Stimulated activated CD8-positive, alpha-beta memory T cell treated with anti-CD3 and anti-CD28 coated beads, Interleukin-2, amount 100 ng/mL, for 1 hour (primary cell): Measurements from ENCODE around the gene ANGPT4.

ENCODE experiments used
- DNase-seq, 2 donors: peaks; one replicate each; pipeline ENCODE4 v3.0.0-alpha.2; 2020; ENCODE audit warnings: low read depth in 2 of 2

Gene ANGPT4

DNA sequence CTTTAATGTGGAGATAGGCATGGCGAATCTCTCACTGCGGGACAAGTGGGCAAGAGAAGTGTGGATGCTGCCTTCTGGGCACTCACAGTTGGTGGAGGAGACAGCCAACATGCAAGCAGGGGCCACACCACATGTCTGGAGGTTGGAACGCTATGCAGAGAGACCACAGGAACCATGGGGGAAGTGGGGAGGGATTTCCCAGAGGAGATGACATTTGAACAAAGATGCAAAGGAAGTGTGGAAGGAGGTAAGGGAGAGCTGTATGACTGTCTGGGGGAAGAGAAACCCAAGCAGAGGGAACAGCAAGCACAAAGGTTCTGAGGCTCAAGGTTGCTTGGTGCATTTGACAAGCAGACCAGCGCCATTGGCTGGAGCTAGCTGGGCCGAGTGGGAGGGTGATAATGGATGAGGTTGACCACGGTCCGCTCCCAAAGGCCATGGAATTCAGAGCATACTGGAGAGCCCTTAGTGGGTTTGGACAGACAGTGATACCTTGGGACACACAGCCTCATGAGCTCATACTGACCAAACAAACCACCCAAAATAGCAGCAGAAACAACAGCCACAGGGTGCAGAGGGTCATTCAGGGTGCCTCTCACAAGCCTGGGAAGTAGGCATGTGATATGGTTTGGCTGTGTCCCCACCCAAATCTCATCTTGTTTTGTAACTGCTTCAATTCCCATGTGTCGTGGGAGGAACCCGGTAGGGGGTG lies 90.3 kb downstream of the ANGPT4 start:
- no peak for DNase-seq

DNA sequence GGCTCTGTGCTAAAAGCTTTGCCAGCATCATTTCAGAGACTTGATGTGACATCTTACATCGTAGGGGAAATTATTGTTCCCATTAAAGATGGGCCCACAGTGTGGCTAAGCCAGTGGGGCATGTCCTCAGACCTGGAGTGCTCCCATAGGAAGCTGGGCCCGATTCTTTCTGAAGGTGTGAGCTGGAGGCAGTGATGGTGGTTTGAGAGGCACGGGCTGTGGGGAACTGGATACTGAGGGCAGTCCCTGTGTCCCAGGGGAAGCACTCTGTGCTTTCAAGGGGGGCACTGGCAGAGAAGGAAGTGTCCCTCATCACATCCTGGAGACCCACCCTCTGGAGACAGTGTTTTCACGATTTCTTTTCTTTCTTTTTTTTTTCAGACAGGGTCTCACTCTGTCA lies 91.2 kb downstream of the ANGPT4 start:
- no peak for DNase-seq

GRCh38 chr20:824490-824889 lies 91.6 kb downstream of the ANGPT4 start:
- no peak for DNase-seq

DNA sequence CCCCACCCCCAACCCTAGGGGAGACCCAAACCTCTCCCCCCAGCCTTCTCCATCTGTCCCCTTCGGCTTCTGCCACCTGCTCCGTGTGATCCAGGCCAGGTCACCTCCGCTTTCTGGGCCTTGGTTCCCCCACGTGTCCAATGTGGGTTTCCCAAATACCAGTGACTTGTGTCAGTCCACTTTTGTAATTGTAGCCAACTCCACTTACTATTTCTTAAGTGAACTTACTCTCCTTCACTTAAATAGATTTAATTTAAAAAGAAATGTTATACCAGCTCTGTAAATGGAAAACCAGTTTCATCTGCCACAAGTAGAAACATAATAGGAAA lies 92.6 kb downstream of the ANGPT4 start:
- no peak for DNase-seq

DNA sequence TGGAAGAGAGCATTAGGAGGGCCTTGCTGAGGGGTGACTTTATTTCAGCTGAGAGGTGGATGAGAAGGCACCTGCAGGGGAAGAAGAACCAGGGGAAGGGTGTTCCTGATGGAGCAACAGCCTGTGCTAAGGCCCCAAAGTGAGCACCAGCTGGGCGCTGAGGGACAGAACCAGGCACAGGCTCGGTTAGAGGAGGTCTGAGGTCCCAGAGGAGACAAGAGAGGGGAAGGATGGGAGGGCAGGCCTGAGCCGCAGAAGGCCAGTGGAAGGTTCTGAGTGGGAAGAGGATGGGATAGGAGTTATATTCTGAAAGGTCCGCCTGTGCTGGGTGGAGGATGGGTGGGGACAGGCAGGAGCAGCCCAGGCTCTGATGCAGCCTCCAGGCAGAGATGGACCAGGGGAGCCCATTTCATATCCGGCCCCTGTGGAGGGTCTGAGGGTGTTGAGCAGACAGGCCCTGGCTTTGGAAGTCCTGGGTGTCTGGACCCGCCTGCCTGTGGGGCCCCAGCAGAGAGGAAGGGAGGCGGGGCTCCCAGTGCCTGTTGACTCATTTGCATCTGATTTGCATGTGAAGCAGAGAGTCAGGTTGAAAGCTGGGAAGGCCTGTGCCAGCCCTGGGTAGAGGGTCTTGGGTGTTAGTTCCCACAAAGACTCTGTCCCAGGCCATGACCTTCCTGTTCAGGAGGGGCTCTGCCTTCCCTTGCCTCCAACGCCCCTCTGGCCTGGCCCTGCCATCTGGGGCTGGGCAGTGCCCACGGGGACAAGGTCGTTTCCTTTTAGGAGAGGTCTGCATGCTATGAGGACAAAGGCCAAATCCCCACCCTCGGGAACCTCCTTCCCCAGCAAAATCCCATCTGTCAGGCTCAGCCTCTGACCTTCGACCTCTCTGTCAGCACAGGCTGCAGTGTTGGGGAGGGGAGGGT lies 93.2 kb downstream of the ANGPT4 start:
- DNase-seq = no peak

GRCh38 chr20:821731-822065 lies 94.4 kb downstream of the ANGPT4 start:
- DNase-seq = no peak

- no peak for DNase-seq
These were observed 94.9 kb downstream of the ANGPT4 start for GRCh38 chr20:821046-821730.

GRCh38 chr20:820323-820953 lies 95.7 kb downstream of the ANGPT4 start:
- DNase-seq = no peak
